Thymus (tissue), 11 donors: ENCODE data around the gene ADAMTS17. TPM values are rescaled to one million over a fixed set of nuclear protein-coding genes. Genes with fewer than 3 reads are reported as not detected.

Experiments
- DNase-seq, 9 donors: peaks; one replicate each; pipeline ENCODE4 v3.0.0-alpha.2; 2013; ENCODE audit warnings: low spot score in 9 of 9, low read depth in 6 of 9, missing footprints in 1 of 9
- H3K27ac ChIP-seq, 2 donors: one replicate each; pipeline ENCODE4 v1.5.1; 2013; ENCODE audit warnings: control low read depth in 1 of 2, low read depth in 1 of 2, low read length in 1 of 2, mild to moderate bottlenecking in 1 of 2, moderate library complexity in 1 of 2
- H3K27me3 ChIP-seq, 2 donors: one replicate each; pipeline ENCODE4 v1.5.1; 2013; ENCODE audit warnings: low read length in 1 of 2; ENCODE audit not compliant: control insufficient read depth in 2 of 2, insufficient read depth in 1 of 2
- H3K36me3 ChIP-seq, 2 donors: one replicate each; pipeline ENCODE4 v1.5.1; 2013; ENCODE audit warnings: low read length in 1 of 2, mild to moderate bottlenecking in 1 of 2, moderate library complexity in 1 of 2; ENCODE audit not compliant: control insufficient read depth in 2 of 2, insufficient read depth in 2 of 2
- H3K4me1 ChIP-seq, 2 donors: one replicate each; pipeline ENCODE4 v1.5.1; 2013; ENCODE audit warnings: low read length in 2 of 2; ENCODE audit not compliant: control insufficient read depth in 2 of 2, insufficient read depth in 2 of 2
- H3K4me3 ChIP-seq, 2 donors: one replicate each; pipeline ENCODE4 v1.5.1; 2013; ENCODE audit warnings: low read length in 2 of 2, control low read depth in 1 of 2, mild to moderate bottlenecking in 1 of 2
- H3K9me3 ChIP-seq, 2 donors: one replicate each; pipeline ENCODE4 v1.5.1; 2013; ENCODE audit warnings: low read length in 1 of 2, mild to moderate bottlenecking in 1 of 2; ENCODE audit not compliant: control insufficient read depth in 2 of 2, insufficient read depth in 1 of 2
- WGBS: extraction: QIAGEN DNeasy Blood & Tissue Kit; methylation state at CpG from one replicate; pipeline ENCODE4 v1.1.7; 2013; 5-methylcytosine and 5-hydroxymethylcytosine counted together
- polyA plus RNA-seq: library from polyadenylated mRNA; stranded (reverse); fragments of 200-250 nt; gene quantifications from one replicate; pipeline ENCODE4 v1.2.3, GENCODE V29; 2013
- total RNA-seq: library from RNA; stranded (reverse); fragments of 120-200 nt; gene quantifications from one replicate; pipeline ENCODE4 v1.2.4, GENCODE V29; 2013
- donor health status: healthy.

Gene ADAMTS17
- total and polyA plus RNA-seq, 2 donors = 5.6 to 10.4 TPM

DNA sequence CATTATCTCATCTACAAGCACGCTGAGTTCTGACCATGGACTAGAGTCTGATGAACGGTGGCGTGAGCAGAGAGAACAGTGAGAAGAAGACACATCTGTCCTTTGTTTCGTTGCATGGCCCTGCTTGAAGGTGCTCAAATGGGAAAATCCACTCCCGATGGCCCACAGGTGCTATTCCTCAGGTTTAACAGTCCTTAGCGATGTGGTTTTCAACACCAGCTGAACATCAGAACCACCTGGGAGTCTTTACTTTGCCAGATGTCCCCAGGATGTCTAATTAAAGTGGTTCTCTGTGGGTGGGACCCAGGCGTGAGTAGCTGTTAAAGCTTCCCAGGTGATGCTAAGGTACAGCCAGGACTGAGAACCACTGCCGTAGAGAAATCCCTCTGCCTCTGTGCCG lies 13.0 kb downstream of the ADAMTS17 start:
- Histone ChIP-seq H3K4me3 (no peak overlapping the region), H3K9me3 (no peaks in the 10 kb centered on the region), H3K4me1 (peaks cover 21 to 31% of the 10 kb centered on the region in 2 donors), H3K27me3 (peaks cover 0 to 3% of the 10 kb centered on the region in 2 donors), H3K27ac (peak overlapping the region in 1 of 2 donors; percentile 47), H3K36me3 (peaks cover 0 to 3% of the 10 kb centered on the region in 2 donors)
- DNase-seq = no peak
- WGBS = 62% methylated on average over 9 of the region's 9 CpGs

DNA sequence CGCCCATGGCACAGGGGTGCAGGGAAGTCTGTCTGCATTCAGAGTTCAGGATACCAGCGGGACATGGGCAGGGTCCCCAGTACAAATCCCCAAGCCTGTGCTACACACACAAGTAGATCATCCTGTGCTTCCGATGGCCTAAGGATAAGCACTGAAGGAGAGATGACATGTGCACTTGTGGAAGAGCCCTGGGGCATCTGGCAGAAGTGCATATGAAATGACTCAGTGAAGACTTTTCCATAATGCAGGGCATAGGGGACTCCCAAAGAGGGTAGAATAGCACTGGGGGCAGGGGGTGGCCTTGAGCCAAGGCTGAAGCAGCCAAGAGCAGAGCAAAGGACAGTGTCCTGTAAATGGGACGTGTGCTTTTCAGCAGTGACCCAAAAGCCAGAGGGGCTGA lies 22.9 kb downstream of the ADAMTS17 start:
- Histone ChIP-seq H3K27ac (no peak overlapping the region), H3K27me3 (no peaks in the 10 kb centered on the region), H3K4me1 (no peaks in the 10 kb centered on the region), H3K36me3 (peaks cover 0 to 27% of the 10 kb centered on the region in 2 donors), H3K4me3 (no peak overlapping the region), H3K9me3 (peaks cover 3 to 6% of the 10 kb centered on the region in 2 donors)
- no peak for DNase-seq
- WGBS = 91% methylated on average over 4 of the region's 4 CpGs

DNA sequence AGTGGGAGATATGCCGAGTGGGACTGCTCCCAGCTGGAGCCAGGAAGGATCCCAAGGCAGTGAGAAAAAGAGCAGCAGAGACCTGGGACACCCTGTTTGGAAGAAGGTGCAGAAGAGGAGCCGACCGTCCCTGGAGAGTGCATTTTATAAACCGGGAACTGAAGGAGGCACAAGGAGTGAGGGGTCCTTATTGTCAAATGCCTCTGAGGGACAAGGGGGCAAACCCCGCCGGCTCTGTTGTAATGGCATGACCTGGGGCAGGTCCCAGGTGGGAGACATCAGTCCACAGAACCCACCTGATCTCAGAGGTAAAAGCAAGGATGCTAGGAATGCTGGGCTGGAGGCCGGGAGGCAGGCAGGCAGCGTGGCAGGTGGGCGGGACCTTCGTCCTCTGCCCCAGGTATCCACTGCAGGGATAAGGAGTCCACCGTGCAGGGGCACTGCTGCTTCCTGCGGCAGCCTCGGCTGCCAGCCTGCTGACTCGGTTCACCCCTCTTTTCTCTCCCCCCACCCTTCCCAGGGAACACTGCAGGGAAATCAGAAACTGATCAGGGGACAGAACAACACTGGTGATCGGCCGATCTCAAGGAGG lies 26.9 kb downstream of the ADAMTS17 start:
- DNase-seq = no peak
- peaks cover 0 to 27% of the 10 kb centered on the region in 2 donors for H3K36me3 ChIP-seq
- peaks cover 0 to under 1% of the 10 kb centered on the region in 2 donors for H3K27me3 ChIP-seq
- H3K27ac ChIP-seq = no peak overlapping the region
- WGBS = 87% methylated on average over 16 of the region's 16 CpGs
- H3K4me1 ChIP-seq = peaks cover 0 to 5% of the 10 kb centered on the region in 2 donors
- H3K9me3 ChIP-seq = peaks cover 3 to 6% of the 10 kb centered on the region in 2 donors
- no peak overlapping the region for H3K4me3 ChIP-seq

DNA sequence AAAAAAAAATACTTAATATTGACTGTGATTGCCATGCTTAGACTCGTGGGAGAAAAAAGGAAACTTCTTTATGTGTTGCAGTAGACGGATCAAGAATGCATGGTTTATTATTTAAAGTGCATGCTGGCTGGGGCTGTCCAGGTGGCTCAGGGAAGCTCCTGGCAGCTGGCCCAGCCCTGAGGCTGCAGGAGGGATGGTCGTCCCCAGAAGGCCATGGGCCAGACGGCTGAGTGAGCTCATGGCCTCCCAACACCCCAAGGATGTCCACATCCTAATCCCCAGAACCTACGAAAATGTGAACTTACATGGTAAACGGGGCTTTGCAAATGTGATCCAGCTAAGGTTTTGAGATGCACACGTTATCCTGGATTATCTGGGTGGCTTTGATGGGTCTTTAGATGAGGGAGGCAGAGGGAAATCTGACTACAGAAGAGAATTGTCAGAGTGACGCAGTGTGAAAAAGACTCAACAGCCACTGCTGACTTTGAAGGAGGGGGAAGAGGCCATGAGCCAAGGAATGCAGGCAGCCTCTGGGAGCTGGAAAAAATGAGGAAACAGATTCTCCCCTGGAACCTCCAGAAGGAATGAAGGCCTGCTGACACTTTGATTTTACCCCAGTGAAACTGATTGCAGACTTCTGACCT lies 29.8 kb downstream of the ADAMTS17 start:
- Histone ChIP-seq H3K4me3 (no peak overlapping the region), H3K4me1 (peaks cover 8 to 20% of the 10 kb centered on the region in 2 donors), H3K27ac (peak overlapping the region in 1 of 2 donors; percentile 28), H3K27me3 (peaks cover 0 to 3% of the 10 kb centered on the region in 2 donors), H3K9me3 (no peaks in the 10 kb centered on the region), H3K36me3 (peaks cover 0 to 10% of the 10 kb centered on the region in 2 donors)
- 90% methylated on average over 8 of the region's 8 CpGs for WGBS
- DNase-seq = no peak

DNA sequence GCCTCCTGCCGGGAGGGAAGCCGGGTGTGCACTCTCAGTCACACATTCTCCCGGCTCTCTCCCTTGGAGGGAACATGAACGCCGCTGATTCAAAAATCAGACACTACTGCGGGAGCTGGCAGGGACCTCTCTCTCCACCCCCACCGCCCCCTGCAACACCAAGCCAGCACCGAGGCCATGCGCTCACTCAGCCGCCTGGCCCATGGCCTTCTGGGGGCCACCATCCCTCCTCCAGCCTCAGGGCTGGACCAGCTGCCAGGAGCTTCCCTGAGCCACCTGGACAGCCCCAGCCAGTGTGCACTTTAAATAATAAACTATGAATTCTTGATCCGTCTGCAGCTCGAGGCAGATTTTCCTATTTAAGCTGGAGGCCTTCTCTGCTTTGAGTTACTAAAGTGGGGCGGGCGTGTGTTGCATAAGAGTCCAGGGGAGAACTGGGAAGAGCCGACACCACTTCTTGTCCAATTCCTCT lies 30.6 kb downstream of the ADAMTS17 start:
- no peak overlapping the region for H3K4me3 ChIP-seq
- peaks cover 8 to 26% of the 10 kb centered on the region in 2 donors for H3K4me1 ChIP-seq
- no peaks in the 10 kb centered on the region for H3K9me3 ChIP-seq
- peaks cover 0 to 3% of the 10 kb centered on the region in 2 donors for H3K27me3 ChIP-seq
- DNase-seq = no peak
- H3K27ac ChIP-seq = peak overlapping the region; percentile 38 to 67
- 92% methylated on average over 15 of the region's 15 CpGs for WGBS
- peaks cover under 1 to 10% of the 10 kb centered on the region in 2 donors for H3K36me3 ChIP-seq

DNA sequence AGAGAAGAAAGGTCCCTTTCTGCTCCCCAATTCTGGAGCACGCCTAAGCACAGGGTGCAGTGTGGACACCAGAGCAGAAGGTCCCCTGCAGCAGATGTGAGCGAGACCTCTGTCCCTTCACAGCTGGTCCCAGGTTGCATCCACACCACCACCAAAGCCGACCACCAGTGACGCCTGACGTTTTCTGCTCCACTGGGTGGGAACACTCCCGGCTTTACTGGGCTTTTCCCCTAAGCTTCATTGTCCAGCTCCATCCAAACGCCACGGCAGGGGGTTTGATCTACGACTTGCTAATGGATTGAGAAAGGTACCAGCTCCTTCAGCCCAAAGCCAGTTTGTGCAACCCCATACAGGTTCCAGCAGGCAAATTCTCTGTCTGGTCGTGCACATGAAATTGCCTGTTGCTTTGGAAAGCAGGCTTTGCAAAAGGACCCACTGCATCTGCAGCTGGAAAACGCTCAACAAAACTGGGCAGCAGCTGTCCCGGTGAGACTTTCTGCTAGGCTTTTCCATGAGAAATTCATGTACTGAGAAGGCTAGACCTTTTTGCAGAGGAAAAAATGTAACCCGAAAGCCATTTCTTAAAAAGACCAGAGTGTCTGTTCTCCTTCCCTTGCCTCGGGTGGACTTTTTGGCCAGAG lies 31.1 kb downstream of the ADAMTS17 start:
- 71% methylated on average over 14 of the region's 14 CpGs for WGBS
- Histone ChIP-seq H3K36me3 (peaks cover 3 to 10% of the 10 kb centered on the region in 2 donors), H3K27me3 (peaks cover 0 to 3% of the 10 kb centered on the region in 2 donors), H3K4me3 (no peak overlapping the region), H3K9me3 (no peaks in the 10 kb centered on the region), H3K27ac (peak overlapping the region; percentile 1 to 67), H3K4me1 (peaks cover 11 to 27% of the 10 kb centered on the region in 2 donors)
- no peak for DNase-seq

DNA sequence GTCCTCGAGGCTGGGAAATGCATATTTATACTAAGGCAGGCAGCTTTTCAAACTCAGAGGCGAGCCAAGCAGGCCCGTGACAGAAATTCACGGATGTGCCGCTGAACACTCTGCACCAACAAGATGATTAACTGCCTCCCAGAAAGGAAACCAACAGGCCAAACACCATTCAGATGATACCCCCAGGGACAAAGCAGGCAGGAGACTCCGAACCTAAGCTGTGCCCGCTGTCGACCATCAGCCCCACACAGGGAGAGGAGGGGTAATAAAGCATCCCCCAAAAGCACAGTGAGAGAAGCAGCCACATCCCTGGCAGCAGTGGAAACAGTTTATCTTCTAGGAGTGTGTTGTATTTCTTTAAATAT lies 31.8 kb downstream of the ADAMTS17 start:
- Histone ChIP-seq H3K27ac (peak overlapping the region; percentile 36 to 55), H3K36me3 (peaks cover 3 to 5% of the 10 kb centered on the region in 2 donors), H3K9me3 (no peaks in the 10 kb centered on the region), H3K4me1 (peaks cover 11 to 27% of the 10 kb centered on the region in 2 donors), H3K4me3 (no peak overlapping the region), H3K27me3 (peaks cover 0 to 3% of the 10 kb centered on the region in 2 donors)
- WGBS = 30% methylated on average over 8 of the region's 8 CpGs
- DNase-seq = no peak

DNA sequence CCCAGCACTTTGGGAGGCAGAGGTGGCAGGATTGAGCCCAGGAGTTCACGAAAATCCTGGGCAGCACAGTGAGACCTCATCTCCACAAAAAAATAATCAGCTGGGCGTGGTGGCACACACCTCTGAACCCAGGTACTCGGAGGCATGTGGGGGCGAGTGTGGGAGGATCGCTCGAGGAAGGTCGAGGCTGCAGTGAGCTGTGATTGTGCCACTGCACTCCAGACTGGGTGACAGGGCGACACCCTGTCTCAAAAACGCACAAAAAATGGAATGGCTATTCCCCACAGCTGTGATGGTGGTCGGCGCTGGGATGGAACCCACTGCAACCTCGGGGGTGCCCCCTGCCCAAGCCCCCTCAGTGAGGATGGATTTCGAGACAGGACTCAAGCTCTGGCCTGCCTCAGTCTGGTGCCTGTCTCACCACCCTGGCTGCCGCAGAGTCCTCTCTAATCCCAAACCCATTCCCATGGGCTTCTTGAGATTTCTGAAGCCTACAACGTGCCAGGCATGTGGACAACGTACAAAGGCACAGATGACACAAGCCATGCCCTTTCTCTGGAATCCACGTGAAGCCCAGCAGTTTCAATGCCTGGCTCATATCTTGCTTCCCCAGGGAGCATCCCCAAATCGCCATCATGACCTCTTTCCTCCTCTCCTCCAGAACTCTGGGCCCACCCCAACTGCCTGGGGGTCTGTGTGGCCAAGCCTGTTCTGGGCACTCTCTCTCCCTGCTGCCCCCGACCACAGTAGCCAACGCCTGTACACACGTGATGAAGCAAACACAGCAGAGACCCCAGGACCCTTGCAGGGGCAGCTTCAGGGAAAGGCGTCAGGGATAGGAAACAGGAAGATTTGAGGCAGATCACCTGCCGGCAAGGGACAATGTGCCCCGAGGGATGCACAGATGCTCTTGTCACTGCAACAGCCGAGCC lies 32.4 kb downstream of the ADAMTS17 start:
- Histone ChIP-seq H3K27me3 (peaks cover 0 to 3% of the 10 kb centered on the region in 2 donors), H3K4me1 (peaks cover 11 to 27% of the 10 kb centered on the region in 2 donors), H3K36me3 (peaks cover 0 to 3% of the 10 kb centered on the region in 2 donors), H3K9me3 (no peaks in the 10 kb centered on the region), H3K4me3 (no peak overlapping the region), H3K27ac (peak overlapping the region; percentile 73 to 75)
- WGBS = 82% methylated on average over 25 of the region's 25 CpGs
- DNase-seq = no peak
